Measurements from ENCODE around the gene USP47. TPM values are rescaled to one million over a fixed set of nuclear protein-coding genes. Genes with fewer than 3 reads are reported as not detected.

Gene USP47
- total RNA-seq, 1 donor from 2014 or later: 54.6 TPM

- DNase-seq (ENCODE audit: extremely low read depth, low read depth, low spot score): no peak
These were observed 154.7 kb downstream of the USP47 start for GRCh38 chr11:11996321-11997048.

GRCh38 chr11:11997049-11997322 is 155.2 kb downstream of the USP47 start:
- no peak for DNase-seq (ENCODE audit: extremely low read depth, low read depth, low spot score)

GRCh38 chr11:11998091-11998781 is 156.5 kb downstream of the USP47 start:
- DNase-seq (ENCODE audit: extremely low read depth, low read depth, low spot score): no peak

GRCh38 chr11:12001186-12001585 is 159.4 kb downstream of the USP47 start:
- DNase-seq (ENCODE audit: extremely low read depth, low read depth, low spot score): no peak

GRCh38 chr11:12003336-12003735 is 161.6 kb downstream of the USP47 start:
- DNase-seq (ENCODE audit: extremely low read depth, low read depth, low spot score): no peak

- DNase-seq (ENCODE audit: extremely low read depth, low read depth, low spot score): no peak
These were observed 162.0 kb downstream of the USP47 start for GRCh38 chr11:12003815-12004214.

GRCh38 chr11:12005061-12005460 is 163.3 kb downstream of the USP47 start:
- DNase-seq (ENCODE audit: extremely low read depth, low read depth, low spot score): no peak

- DNase-seq (ENCODE audit: extremely low read depth, low read depth, low spot score): no peak
These were observed 163.7 kb downstream of the USP47 start for GRCh38 chr11:12005476-12005875.

GRCh38 chr11:12006552-12007229 is 164.9 kb downstream of the USP47 start:
- no peak for DNase-seq (ENCODE audit: extremely low read depth, low read depth, low spot score)

GRCh38 chr11:12007230-12007593 is 165.4 kb downstream of the USP47 start:
- DNase-seq (ENCODE audit: extremely low read depth, low read depth, low spot score): no peak

GRCh38 chr11:12007769-12008737 is 166.3 kb downstream of the USP47 start, which contains the start of gene DKK3:
Gene DKK3 (minus strand): TSS chr11:12008626. CDS start chr11:12008582, 44 bp downstream.
- DNase-seq (ENCODE audit: extremely low read depth, low read depth, low spot score): no peak

Other genes starting within 250 kb of the USP47 start
- 21.4 and 101 TPM in 2 replicates for gene GALNT18, start 220.0 kb upstream of the USP47 start, total RNA-seq
- gene DKK3, start 166.7 kb downstream of the USP47 start, total RNA-seq: 1,099 and 1,400 TPM in 2 replicates

All from glomerular endothelial cell (primary cell).